Stomach (tissue), 4 donors: ENCODE results near the gene CCDC116.

Experiments
- EP300 ChIP-seq: sonication (generic); formaldehyde crosslinking; IDR thresholded peaks from one replicate; pipeline ENCODE4 v1.6.1; 2017; ENCODE audit warnings: antibody characterized with exemption
- TF ChIP-seq, protein P1 (sequence below), 7 experiments: fragments of 450-650 bp in 4 of 7; fragments of 200-600 bp in 3 of 7; sonication (generic) in 3 of 7; IDR thresholded peaks; one replicate each; pipeline ENCODE4 v1.5.1; 2016 to 2019; ENCODE audit warnings: antibody characterized with exemption in 7 of 7, control low read depth in 2 of 7, mild to moderate bottlenecking in 1 of 7

DNA sequence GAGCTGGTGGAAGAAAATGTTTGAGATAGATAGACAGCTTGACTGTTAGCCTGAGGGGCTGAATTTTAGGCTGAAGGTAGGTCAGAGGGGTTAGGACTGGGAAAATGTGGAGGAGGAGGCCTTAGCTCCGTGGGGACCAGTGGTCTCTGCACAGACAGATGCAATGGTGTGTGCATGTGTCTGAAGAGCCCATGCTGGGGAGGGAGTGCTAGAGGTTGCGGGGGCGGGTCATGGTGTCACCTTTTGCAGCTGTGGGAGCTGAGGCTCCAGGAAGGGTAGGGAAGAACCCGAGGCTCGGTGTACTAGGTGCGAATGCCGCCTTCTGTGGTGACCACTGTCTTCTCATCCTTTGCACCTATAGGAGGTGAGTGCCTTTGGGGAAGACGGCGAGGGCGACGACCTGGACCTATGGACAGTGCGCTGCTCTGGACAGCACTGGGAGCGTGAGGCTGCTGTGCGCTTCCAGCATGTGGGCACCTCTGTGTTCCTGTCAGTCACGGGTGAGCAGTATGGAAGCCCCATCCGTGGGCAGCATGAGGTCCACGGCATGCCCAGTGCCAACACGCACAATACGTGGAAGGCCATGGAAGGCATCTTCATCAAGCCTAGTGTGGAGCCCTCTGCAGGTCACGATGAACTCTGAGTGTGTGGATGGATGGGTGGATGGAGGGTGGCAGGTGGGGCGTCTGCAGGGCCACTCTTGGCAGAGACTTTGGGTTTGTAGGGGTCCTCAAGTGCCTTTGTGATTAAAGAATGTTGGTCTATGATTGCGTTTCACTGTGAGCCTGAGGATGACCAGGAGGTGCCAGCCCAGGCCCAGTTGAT is 11.2 kb downstream of the CCDC116 start:
- TF ChIP-seq, protein P1, sequence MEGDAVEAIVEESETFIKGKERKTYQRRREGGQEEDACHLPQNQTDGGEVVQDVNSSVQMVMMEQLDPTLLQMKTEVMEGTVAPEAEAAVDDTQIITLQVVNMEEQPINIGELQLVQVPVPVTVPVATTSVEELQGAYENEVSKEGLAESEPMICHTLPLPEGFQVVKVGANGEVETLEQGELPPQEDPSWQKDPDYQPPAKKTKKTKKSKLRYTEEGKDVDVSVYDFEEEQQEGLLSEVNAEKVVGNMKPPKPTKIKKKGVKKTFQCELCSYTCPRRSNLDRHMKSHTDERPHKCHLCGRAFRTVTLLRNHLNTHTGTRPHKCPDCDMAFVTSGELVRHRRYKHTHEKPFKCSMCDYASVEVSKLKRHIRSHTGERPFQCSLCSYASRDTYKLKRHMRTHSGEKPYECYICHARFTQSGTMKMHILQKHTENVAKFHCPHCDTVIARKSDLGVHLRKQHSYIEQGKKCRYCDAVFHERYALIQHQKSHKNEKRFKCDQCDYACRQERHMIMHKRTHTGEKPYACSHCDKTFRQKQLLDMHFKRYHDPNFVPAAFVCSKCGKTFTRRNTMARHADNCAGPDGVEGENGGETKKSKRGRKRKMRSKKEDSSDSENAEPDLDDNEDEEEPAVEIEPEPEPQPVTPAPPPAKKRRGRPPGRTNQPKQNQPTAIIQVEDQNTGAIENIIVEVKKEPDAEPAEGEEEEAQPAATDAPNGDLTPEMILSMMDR (IDR thresholded peaks at IDR 0.05), result no peak
- no peak for TF ChIP-seq EP300
